ENCODE data around the gene INS. TPM values are rescaled to one million over a fixed set of nuclear protein-coding genes. Genes with fewer than 3 reads are reported as not detected.

The INS gene
- polyA plus RNA-seq, 6 donors from 2014 or later = not detected

DNA sequence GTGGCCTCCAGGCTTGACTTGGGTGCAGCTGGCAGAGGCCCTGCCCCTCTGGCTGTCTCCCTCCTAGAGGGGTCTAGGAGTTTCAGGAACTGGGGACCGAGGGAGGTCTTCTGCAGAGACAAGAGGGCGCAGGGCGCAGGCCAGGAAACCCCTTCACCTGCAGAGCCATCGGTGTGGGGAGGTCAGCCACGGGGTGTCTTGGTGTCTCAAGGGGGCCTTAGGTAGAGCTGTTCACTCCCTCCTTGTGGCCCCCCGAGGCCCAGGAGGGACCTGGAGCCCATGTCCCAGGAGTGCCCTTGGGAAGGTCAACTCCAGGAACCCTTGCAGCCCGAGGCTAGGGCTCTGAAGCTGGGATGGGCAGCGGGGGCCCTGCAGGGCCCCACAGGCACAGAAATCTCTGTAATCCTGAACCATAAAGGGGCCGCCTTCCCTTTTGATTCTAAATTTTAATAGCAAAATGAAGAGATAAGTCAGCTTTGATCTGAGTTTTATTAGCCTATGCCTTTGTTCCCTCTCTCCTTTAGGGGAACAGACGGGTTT lies 42.0 kb upstream of the INS start:
- Mint-ChIP-seq H3K27me3 (peaks cover 0 to 10% (median 3%) of the 10 kb centered on the region in 3 donors), H3K9me3 (peaks cover 0 to 9% (median 3%) of the 10 kb centered on the region in 7 donors), H3K4me3 (no peak overlapping the region), H3K27ac (no peak overlapping the region), H3K36me3 (no peaks in the 10 kb centered on the region), H3K4me1 (no peaks in the 10 kb centered on the region)
- DNase-seq (no peak), ATAC-seq (ENCODE audit: low read depth in 2 of 2) (no peak)

DNA sequence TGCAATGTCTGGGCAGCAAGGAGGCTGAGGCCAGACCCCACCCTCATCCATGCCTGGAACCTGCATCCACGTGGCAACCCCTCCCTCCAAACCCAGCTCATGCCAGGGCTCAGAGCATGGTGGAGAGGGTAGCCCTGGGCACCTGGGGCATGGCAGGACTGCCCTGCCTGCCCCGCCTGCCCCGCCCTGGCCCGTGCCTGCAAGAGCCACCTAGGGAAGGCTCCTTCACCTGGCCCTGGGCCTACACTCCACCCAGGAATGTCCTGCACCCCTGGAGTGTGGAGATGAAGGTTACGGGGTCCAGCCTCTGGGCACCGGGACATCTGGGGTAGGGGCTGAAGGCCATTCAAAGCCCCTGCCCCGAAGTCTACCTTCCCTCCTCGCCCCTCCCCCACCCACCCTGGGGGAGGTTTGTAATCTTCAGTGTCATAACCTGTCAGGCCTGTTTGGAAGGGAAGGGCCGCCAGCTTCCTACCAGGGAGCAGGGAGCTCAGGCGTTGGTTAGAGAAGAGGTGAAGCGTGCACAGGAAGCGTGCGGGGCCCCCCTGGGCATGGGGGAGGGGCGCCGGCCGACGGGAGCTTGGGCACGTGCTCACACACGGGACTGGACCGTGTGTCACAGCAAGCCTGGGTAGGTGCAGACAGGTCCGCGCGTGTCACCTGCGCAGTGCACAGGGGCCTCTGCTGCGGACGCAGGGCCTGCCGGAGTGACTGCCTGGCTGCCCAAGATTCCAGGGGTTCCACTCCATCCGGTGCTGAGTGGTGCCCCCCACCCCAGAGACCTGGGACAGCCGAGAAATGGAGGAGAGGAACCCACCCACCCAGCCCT lies 41.3 kb upstream of the INS start:
- DNase-seq (no peak), ATAC-seq (ENCODE audit: low read depth in 2 of 2) (no peak)
- Mint-ChIP-seq H3K27me3 (peaks cover 0 to 5% (median under 1%) of the 10 kb centered on the region in 3 donors), H3K4me1 (peaks cover 0 to 1% (median under 1%) of the 10 kb centered on the region in 3 donors), H3K9me3 (peaks cover 0 to 9% (median 3%) of the 10 kb centered on the region in 7 donors), H3K4me3 (no peak overlapping the region), H3K36me3 (peaks cover 0 to under 1% of the 10 kb centered on the region in 2 donors), H3K27ac (no peak overlapping the region)

DNA sequence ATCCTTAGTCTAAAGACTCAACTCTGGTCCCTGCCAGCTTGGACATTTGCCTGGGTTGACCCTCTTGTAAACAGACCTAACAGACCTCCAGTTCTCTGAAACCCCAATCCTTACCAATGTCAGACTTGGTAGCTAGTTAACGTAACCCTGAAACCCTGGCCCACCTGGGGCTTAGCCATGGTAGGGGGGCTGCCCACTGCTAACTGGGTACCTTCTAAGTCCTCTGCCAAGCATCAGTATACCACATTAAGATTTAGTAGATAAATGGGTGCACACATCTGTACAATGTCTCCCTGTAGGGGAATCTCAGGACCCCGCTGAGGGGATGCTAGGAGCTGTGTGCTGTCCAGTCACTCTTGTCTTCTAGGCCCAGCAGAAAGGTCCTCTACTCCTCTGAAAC lies 40.5 kb upstream of the INS start:
- Mint-ChIP-seq H3K9me3 (peaks cover 0 to 9% (median 3%) of the 10 kb centered on the region in 7 donors), H3K27me3 (peaks cover 3 to 10% (median 8%) of the 10 kb centered on the region in 3 donors), H3K27ac (peak overlapping the region in 1 of 6 donors; percentile 21), H3K4me3 (no peak overlapping the region), H3K4me1 (peaks cover 6 to 9% (median 8%) of the 10 kb centered on the region in 3 donors), H3K36me3 (peaks cover 0 to 8% of the 10 kb centered on the region in 2 donors)
- ATAC-seq (ENCODE audit: low read depth in 2 of 2) (no peak), DNase-seq (no peak)

DNA sequence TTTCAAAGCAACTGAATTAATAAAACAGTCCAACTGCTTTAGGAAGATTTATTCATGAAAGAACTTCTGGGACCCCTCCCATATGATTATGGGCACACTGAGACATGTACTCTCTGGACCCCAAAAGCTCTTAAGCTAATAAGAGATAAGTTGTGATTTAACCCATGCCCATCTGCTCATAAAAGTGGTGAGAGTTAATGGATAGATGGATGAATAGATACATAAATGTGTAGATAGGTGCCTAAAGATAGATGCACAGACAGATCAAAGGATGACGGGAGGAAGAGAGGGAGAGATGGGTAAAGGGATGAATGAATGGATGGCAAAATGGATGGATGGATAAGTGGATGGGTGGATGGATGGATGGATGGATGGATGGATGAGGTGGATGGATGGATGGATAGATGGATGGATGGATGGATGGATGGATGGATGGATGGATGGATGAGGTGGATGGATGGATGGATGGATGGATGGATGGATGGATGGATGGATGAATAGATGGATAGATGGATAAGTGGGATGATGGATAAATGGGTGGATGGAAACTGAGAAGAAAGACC lies 40.0 kb upstream of the INS start:
- ATAC-seq (ENCODE audit: low read depth in 2 of 2) (no peak), DNase-seq (no peak)
- Mint-ChIP-seq H3K4me3 (no peak overlapping the region), H3K9me3 (peaks cover 0 to 9% (median 3%) of the 10 kb centered on the region in 7 donors), H3K4me1 (peaks cover 10 to 14% (median 13%) of the 10 kb centered on the region in 3 donors), H3K27ac (peak overlapping the region in 1 of 6 donors; percentile 2), H3K36me3 (peaks cover 0 to 10% of the 10 kb centered on the region in 2 donors), H3K27me3 (peaks cover 8 to 15% (median 13%) of the 10 kb centered on the region in 3 donors)

DNA sequence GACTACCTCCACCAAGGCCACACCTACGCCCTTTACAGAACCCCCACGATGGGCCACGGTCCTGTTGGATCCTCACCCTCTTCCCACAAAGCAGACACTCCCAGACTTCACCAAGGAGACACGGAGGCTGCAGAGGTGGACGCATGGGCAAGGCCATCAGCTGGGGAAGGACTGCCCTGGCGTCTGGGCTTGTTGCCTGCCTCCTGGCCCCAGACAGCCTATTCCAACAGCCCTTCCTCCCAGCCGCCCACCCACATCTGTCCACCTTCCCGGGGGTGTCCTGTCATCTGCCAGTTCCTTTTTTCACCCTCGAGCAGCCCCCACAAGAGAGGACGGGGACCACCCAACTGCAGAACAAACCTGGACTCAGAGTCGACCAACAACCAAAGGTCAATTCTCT lies 39.5 kb upstream of the INS start:
- no peak overlapping the region for H3K27ac Mint-ChIP-seq
- no peak for ATAC-seq (ENCODE audit: low read depth in 2 of 2)
- H3K4me1 Mint-ChIP-seq = peaks cover 12 to 15% (median 14%) of the 10 kb centered on the region in 3 donors
- peaks cover 9 to 19% (median 18%) of the 10 kb centered on the region in 3 donors for H3K27me3 Mint-ChIP-seq
- H3K4me3 Mint-ChIP-seq = no peak overlapping the region
- peaks cover 0 to 10% of the 10 kb centered on the region in 2 donors for H3K36me3 Mint-ChIP-seq
- H3K9me3 Mint-ChIP-seq = peaks cover 0 to 9% (median 3%) of the 10 kb centered on the region in 7 donors
- no peak for DNase-seq

DNA sequence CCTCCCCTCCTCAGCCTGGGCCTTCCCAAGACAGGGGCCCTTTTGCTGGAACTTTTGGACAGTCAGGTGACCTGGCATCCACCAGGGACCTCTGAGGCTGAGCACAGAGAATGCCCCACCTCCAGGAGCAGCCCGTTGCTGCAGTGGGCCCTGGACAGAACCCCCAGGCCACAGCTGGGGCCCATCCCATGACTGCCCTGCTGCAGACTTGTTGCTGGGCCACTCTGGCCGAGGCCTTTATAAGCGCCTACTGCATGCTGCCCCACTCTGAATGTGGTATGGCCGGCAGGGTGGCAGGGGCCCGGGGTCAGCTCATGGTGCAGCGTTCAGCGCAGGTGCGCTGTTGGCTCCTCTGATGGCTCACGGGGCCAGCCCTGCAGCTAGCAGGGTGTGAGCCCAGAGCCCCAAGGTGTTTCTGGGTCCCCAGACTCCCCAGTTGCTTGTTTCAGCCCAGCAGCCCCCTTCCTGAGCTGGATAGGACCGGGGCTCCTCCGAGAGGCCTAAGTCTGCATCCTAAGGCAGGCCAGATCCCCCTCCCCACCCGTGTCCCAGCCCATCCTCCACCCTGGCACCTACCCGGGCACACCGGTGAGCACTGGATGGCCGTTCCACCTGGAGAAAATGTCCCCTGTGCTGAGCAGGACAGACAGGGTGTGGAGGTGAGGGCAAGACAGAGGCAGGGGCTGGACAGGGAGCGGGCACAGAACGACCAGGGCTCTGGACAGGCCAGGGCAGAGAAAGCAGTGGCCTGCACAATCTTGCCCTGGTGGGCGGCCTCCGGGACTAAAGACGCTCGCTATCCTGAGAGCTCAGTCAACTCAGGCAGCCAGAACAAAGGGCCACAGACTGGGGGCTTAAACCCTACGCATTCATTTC lies 38.7 kb upstream of the INS start:
- Mint-ChIP-seq H3K27me3 (peaks cover 9 to 24% (median 24%) of the 10 kb centered on the region in 3 donors), H3K27ac (no peak overlapping the region), H3K9me3 (peaks cover 0 to 9% (median 3%) of the 10 kb centered on the region in 7 donors), H3K36me3 (peaks cover 0 to 10% of the 10 kb centered on the region in 2 donors), H3K4me3 (no peak overlapping the region), H3K4me1 (peaks cover 12 to 17% (median 15%) of the 10 kb centered on the region in 3 donors)
- no peak for DNase-seq
- no peak for ATAC-seq (ENCODE audit: low read depth in 2 of 2)

DNA sequence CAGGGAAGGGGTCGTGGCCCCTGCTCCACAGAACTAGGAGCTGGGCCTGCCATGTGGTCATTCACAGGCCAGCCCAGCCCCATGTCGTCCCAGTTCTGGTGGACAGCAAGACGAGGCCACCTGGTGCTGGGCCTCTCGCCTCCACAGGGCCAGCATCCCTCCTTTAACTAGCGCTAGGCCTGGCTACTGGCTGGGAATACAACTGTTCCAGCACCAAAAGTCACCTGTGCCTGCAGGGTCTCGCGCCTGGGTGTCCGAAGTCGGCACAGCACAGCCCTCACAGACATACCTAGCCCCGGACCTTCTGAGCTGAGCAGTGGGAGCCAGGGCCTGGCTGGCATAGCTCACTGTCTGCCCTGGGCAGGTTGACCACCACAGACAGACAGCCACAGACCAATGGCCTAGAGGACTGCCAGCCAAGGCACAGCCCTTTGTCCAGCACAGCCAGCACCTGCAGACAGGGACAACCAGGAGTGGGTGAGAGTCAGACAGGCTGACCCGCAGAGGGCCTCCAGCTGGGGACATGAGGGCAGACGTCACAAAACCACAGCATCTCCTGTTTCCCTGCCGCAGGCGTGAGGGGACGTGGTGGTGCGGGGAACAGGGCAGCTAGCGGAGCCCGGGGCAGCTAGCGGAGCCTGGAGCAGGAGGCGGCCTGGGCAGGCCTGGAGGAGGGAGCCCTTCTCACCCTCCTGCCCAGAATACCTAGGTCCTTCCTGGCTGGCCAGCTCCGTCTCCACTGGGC lies 37.8 kb upstream of the INS start:
- Mint-ChIP-seq H3K4me3 (no peak overlapping the region), H3K9me3 (peaks cover 0 to 9% (median 3%) of the 10 kb centered on the region in 7 donors), H3K4me1 (peaks cover 12 to 18% (median 15%) of the 10 kb centered on the region in 3 donors), H3K27ac (no peak overlapping the region), H3K27me3 (peaks cover 9 to 27% (median 24%) of the 10 kb centered on the region in 3 donors), H3K36me3 (peaks cover 0 to 10% of the 10 kb centered on the region in 2 donors)
- DNase-seq (no peak), ATAC-seq (ENCODE audit: low read depth in 2 of 2) (no peak)

DNA sequence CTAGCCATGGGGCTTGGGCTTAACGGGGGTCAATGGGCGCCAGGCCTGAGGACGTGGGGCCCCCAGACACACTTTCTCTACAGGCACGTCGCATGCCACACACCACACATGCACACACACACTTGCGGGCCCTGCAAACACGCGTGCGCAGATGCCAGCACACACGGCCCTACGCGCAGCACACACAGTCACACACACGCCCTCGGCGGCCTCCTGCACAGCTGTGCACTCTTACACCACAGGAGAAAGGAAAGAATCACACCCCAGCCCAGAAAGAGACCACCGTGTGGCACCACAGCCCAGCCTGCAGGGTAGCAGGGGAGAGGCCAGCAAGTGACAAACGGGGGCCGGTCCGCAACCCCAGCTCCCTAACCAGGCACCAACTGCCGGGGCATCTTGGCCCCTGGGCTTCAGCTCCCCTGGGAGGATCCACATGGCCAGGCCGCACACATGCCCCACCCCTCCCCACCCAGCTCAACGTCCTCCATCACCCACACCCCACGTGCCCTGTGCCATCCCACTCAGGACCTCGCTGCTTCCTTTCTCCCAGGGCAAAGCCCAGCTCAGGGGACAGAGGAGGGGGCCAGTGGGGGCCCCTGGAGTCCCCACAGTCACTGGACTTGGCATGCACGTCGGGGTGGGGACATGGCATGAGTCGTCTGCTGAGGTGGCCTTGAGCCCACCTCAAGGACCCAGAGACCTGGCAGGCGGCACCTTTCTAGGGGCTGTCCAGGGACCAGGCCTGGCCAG lies 36.9 kb upstream of the INS start:
- Mint-ChIP-seq H3K9me3 (peaks cover 0 to 9% (median 3%) of the 10 kb centered on the region in 7 donors), H3K27ac (no peak overlapping the region), H3K36me3 (peaks cover 0 to 10% of the 10 kb centered on the region in 2 donors), H3K4me3 (no peak overlapping the region), H3K27me3 (peaks cover 9 to 30% (median 27%) of the 10 kb centered on the region in 3 donors), H3K4me1 (peaks cover 12 to 18% (median 15%) of the 10 kb centered on the region in 3 donors)
- ATAC-seq (ENCODE audit: low read depth in 2 of 2) = no peak
- no peak for DNase-seq

DNA sequence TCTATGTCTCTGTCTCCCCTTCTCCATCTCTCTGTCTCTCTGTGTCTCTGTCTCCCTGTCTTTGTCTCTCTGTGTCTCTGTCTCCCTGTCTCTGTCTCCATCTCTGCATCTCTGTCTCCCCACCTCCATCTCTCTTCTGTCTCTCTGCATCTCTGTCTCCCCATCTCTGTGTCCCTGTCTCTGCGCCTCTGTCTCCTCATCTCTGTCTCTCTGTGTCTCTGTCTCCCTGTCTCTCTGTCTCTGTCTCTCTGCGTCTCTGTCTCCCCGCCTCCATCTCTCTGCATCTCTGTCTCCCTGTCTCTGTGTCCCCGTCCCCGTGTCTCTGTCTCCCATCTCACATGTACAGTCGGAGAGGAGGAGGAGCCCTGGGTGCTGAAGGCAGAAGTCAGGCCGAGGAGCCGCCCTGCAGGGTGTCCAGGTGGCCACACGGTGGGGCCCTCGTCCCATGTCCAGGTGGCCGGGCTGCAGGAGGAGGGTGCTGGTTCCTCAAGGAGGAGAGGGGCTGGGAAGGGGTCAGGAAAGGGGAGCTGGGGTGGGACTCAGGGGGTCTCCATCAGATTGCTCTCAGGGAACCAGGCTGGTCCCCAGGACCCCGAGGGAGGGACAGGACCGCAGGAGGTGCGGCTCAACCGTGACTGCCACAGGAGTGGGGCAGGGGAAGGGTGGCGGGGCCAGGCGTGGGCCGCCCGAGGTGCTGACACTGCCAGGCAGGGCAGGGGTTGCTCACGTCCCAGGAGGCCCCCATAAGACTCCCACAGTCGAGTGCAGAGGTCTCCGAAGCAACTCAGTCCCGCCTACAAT lies 36.2 kb upstream of the INS start:
- Mint-ChIP-seq H3K27ac (peak overlapping the region in 2 of 6 donors; percentile 33 to 35), H3K36me3 (peaks cover 0 to 10% of the 10 kb centered on the region in 2 donors), H3K4me3 (peak overlapping the region in 1 of 8 donors; percentile 59), H3K27me3 (peaks cover 9 to 30% (median 27%) of the 10 kb centered on the region in 3 donors), H3K9me3 (peaks cover 0 to 9% (median 3%) of the 10 kb centered on the region in 7 donors), H3K4me1 (peaks cover 12 to 18% (median 15%) of the 10 kb centered on the region in 3 donors)
- ATAC-seq (ENCODE audit: low read depth in 2 of 2) (peak; percentile 75 to 85), DNase-seq (peak; percentile 63)

DNA sequence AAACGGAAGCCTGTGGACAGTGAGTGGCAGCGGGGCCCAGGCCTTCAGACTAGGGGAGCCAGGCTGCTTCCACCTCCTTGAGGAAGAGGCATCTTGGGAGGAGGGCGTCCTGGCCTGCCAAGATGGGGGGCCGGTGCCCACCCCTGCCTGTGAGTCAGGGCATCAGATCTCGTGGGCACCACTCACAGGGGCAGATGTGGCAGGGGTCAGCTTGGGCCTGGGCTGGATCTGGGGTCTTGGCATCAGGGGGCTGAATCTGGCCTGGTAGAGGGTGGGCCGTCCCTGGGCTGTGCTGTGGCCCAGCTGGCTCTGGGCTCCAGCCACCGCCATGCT lies 34.7 kb upstream of the INS start:
- Mint-ChIP-seq H3K36me3 (peaks cover 0 to 10% of the 10 kb centered on the region in 2 donors), H3K4me1 (peaks cover 12 to 20% (median 18%) of the 10 kb centered on the region in 3 donors), H3K9me3 (peaks cover 0 to 3% (median 0%) of the 10 kb centered on the region in 7 donors), H3K27ac (no peak overlapping the region), H3K27me3 (peaks cover 9 to 33% (median 27%) of the 10 kb centered on the region in 3 donors), H3K4me3 (no peak overlapping the region)
- no peak for ATAC-seq (ENCODE audit: low read depth in 2 of 2)
- DNase-seq = no peak
